Measurements from ENCODE around the gene CLTC. TPM values are rescaled to one million over a fixed set of nuclear protein-coding genes. Genes with fewer than 3 reads are reported as not detected.
A peak's percentile ranks its signal among the peaks of the same experiment; 100 is the strongest.

The CLTC gene
- total RNA-seq, 1 experiment from 2014 or later: 269 TPM

GRCh38 chr17:59634632-59635541, 15.2 kb downstream of the CLTC start:
- peak; percentile 72 for DNase-seq
- intact Hi-C loops (cut with micrococcal nuclease): no loop called here
- peaks cover 85% of the 10 kb centered on the region for H4K20me1 ChIP-seq (ENCODE audit: low read length)

DNA sequence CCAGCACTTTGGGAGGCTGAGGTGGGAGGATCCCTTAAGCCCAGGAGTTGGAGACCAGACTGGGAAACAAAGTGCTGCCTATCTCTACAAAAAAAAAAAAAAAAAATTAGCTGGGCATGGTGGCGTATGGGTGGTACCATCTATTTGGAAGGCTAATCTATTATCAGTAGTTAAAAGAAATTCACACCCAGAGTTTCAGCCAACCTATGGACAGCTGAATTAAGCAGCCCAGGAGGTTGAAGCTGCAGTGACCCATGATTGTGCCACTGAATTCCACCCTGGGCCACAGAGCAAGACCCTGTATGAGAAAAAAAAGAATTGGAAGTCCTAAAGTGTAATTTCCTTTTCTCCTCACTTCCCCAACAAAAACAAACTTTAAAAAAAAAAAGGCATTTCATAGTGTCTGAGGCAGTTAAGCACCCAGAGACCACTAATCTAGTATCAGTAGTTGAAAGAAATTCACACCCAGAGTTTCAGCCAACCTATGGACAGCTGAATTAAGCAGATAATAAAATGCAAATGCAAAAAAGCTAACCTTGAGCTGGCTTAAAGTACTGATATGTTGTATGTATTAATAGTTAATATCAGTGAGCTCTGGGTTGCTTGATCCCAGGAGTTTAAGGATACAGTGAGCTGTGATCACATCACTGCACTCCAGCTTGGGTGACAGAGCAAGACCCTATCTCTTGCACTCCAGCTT, 18.1 kb downstream of the CLTC start:
- intact Hi-C loops (cut with micrococcal nuclease): no loop called here
- Histone ChIP-seq H4K20me1 (ENCODE audit: low read length) (peaks cover 87% of the 10 kb centered on the region), H3F3A (ENCODE audit: low read length, unreplicated experiment) (no peaks in the 10 kb centered on the region), H3K79me2 (ENCODE audit: low read length) (peaks cover 99% of the 10 kb centered on the region), H3K9me2 (replicated peaks; ENCODE audit: low read length) (no peaks in the 10 kb centered on the region), H3K36me3 (ENCODE audit: low read depth, low read length) (peaks cover 7% of the 10 kb centered on the region; the same call in 1 of the 2 replicates), H2AFZ (ENCODE audit: low read length) (no peak overlapping the region), H3K27me3 (ENCODE audit: low read length) (no peaks in the 10 kb centered on the region), H3K27ac (ENCODE audit: low read length) (no peak overlapping the region), H3K4me1 (ENCODE audit: insufficient read depth, low read length) (peaks cover 56% of the 10 kb centered on the region), H3K4me2 (ENCODE audit: low read length) (no peak overlapping the region), H3K9ac (ENCODE audit: low read length) (no peak overlapping the region), H3K4me3 (ENCODE audit: low read length) (no peak overlapping the region), H3K9me3 (ENCODE audit: low read length) (no peaks in the 10 kb centered on the region)
- ATAC-seq: no peak
- no peak for DNase-seq
- TF ChIP-seq CTCF (conservative IDR thresholded peaks at IDR 0.05; ENCODE audit: low read depth, low read length) (no peak), EZH2phosphoT487 (IDR thresholded peaks at IDR 0.05; ENCODE audit: borderline replicate concordance, low read length) (no peak), EZH2 (IDR thresholded peaks at IDR 0.05; ENCODE audit: low read length, unreplicated experiment) (no peak)
- POLR2A ChIA-PET (ENCODE audit: unreplicated experiment): no interaction called here
- CTCF ChIA-PET: interaction anchor here (0.6 kb wide), 1 partner anchor 78 kb away, joined by 6 read pairs; no protein-coding TSS in a partner anchor
- no TSS peak for BruUV-seq (replicated peaks)

More at GRCh38 chr17:59634632-59635541, 15.2 kb downstream of the CLTC start:
- H3K79me2 ChIP-seq (ENCODE audit: low read length): peaks cover 99% of the 10 kb centered on the region
- no peak overlapping the region for H3K9ac ChIP-seq (ENCODE audit: low read length)
- peak overlapping the region; percentile 15 for H3K4me2 ChIP-seq (ENCODE audit: low read length)
- no peaks in the 10 kb centered on the region for H3K9me2 ChIP-seq (replicated peaks; ENCODE audit: low read length)
- peaks cover 28% of the 10 kb centered on the region for H3K4me1 ChIP-seq (ENCODE audit: insufficient read depth, low read length)
- H3K27ac ChIP-seq (ENCODE audit: low read length): peak overlapping the region; percentile 11
- H2AFZ ChIP-seq (ENCODE audit: low read length): no peak overlapping the region
- H3F3A ChIP-seq (ENCODE audit: low read length, unreplicated experiment): no peaks in the 10 kb centered on the region
- no TSS peak for BruUV-seq (replicated peaks)
- H3K27me3 ChIP-seq (ENCODE audit: low read length): no peaks in the 10 kb centered on the region
- POLR2A ChIA-PET (ENCODE audit: unreplicated experiment): interaction anchor here (1.4 kb wide), 1 partner anchor 16 kb away, joined by 5 read pairs; the partner anchor contains the start of gene CLTC
- TF ChIP-seq EZH2 (IDR thresholded peaks at IDR 0.05; ENCODE audit: low read length, unreplicated experiment) (no peak), EZH2phosphoT487 (IDR thresholded peaks at IDR 0.05; ENCODE audit: borderline replicate concordance, low read length) (no peak), CTCF (conservative IDR thresholded peaks at IDR 0.05; ENCODE audit: low read depth, low read length) (no peak)
- CTCF ChIA-PET: interaction anchor here (0.6 kb wide), 1 partner anchor 64 kb away, joined by 5 read pairs; no protein-coding TSS in a partner anchor
- H3K36me3 ChIP-seq (ENCODE audit: low read depth, low read length): peaks cover 15% of the 10 kb centered on the region; the same call in 1 of the 2 replicates
- H3K4me3 ChIP-seq (ENCODE audit: low read length): no peak overlapping the region
- no peaks in the 10 kb centered on the region for H3K9me3 ChIP-seq (ENCODE audit: low read length)
- peak; percentile 81 for ATAC-seq

All from PC-3 (cell line).